Mesendoderm (in vitro differentiated cells): Measurements from ENCODE around the gene CD99.

Experiments used
- DNase-seq: peaks from one replicate; pipeline ENCODE4 v3.0.0; 2013
- H2AK5ac ChIP-seq: 2 replicates; pipeline ENCODE4 v1.6.1; 2013; ENCODE audit warnings: low read length, inconsistent platforms
- H2BK120ac ChIP-seq: 2 replicates; pipeline ENCODE4 v1.6.1; 2013; ENCODE audit warnings: low read depth, mild to moderate bottlenecking, low read length, moderate library complexity, mixed read lengths
- H2BK15ac ChIP-seq: replicated peaks from 2 replicates; pipeline ENCODE4 v1.6.1; 2013; ENCODE audit warnings: low read depth, mild to moderate bottlenecking, moderate library complexity
- H2BK5ac ChIP-seq: 2 replicates; pipeline ENCODE4 v1.6.1; 2013; ENCODE audit warnings: low read length, inconsistent platforms
- H3K18ac ChIP-seq: 2 replicates; pipeline ENCODE4 v1.6.1; 2013; ENCODE audit warnings: mild to moderate bottlenecking, low read length, mixed read lengths
- H3K23ac ChIP-seq: one replicate; pipeline ENCODE4 v1.6.1; 2013; ENCODE audit warnings: low read length
- H3K27ac ChIP-seq: 2 replicates; pipeline ENCODE4 v1.5.1; 2013; ENCODE audit warnings: low read depth, mild to moderate bottlenecking, inconsistent platforms, low read length, moderate library complexity
- H3K27me3 ChIP-seq: 2 replicates; pipeline ENCODE4 v1.6.1; 2013; ENCODE audit warnings: low read length, control low read depth, mild to moderate bottlenecking, inconsistent platforms; ENCODE audit not compliant: insufficient read depth, poor library complexity
- H3K36me3 ChIP-seq: 2 replicates; pipeline ENCODE4 v1.6.1; 2013; ENCODE audit warnings: low read length, inconsistent platforms; ENCODE audit not compliant: control insufficient read depth, insufficient read depth
- H3K4ac ChIP-seq: one replicate; pipeline ENCODE4 v1.6.1; 2013; ENCODE audit warnings: low read depth, mild to moderate bottlenecking, low read length, moderate library complexity
- H3K4me1 ChIP-seq: 2 replicates; pipeline ENCODE4 v1.6.1; 2013; ENCODE audit warnings: low read depth, low read length, inconsistent platforms; ENCODE audit not compliant: control insufficient read depth
- H3K4me2 ChIP-seq: 2 replicates; pipeline ENCODE4 v1.6.1; 2013; ENCODE audit warnings: low read length
- H3K4me3 ChIP-seq: 2 replicates; pipeline ENCODE4 v1.5.1; 2013; ENCODE audit warnings: mild to moderate bottlenecking, low read length
- H3K56ac ChIP-seq: one replicate; pipeline ENCODE4 v1.6.1; 2013; ENCODE audit warnings: low read length
- H3K79me1 ChIP-seq: 2 replicates; pipeline ENCODE4 v1.6.1; 2013; ENCODE audit warnings: low read length, inconsistent platforms
- H3K79me2 ChIP-seq: 2 replicates; pipeline ENCODE4 v1.6.1; 2013; ENCODE audit warnings: mild to moderate bottlenecking, low read length; ENCODE audit not compliant: control insufficient read depth, insufficient read depth
- H3K9ac ChIP-seq: 2 replicates; pipeline ENCODE4 v1.6.1; 2013; ENCODE audit warnings: low read length, inconsistent platforms
- H4K5ac ChIP-seq: one replicate; pipeline ENCODE4 v1.6.1; 2013; ENCODE audit warnings: low read length
- H4K8ac ChIP-seq: one replicate; pipeline ENCODE4 v1.6.1; 2013; ENCODE audit warnings: low read depth, mild to moderate bottlenecking, control low read depth, low read length, moderate library complexity
- WGBS: extraction: QIAGEN DNeasy Blood & Tissue Kit; methylation state at CpG from one replicate; pipeline ENCODE4 v1.1.7; 2013; ENCODE audit warnings: low lambda C conversion rate, missing lambda C conversion rate; ENCODE audit not compliant: insufficient coverage; ENCODE audit errors: extremely low coverage; 5-methylcytosine and 5-hydroxymethylcytosine counted together

CD99 gene

DNA sequence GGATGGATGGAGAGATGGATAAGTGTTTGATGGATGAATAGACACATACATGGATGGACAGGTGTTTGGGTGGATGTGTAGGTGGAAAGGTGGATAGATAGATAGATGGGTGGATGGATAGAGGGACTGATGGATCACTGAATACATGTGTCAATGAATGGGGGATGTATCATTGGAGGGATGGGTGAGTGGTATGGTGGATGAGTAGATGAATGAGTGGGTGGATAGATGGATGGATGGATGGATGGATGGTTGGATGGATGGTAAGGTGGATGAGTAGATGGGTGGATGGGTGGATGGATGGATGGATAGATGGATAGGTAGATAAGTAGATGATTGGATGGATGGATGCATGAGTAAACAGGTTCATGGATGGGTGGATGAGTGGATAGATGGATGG lies 41.1 kb upstream of the CD99 start:
- no peaks in the 10 kb centered on the region for H3K79me1 ChIP-seq
- H3K36me3 ChIP-seq = no peaks in the 10 kb centered on the region
- H4K8ac ChIP-seq = no peak overlapping the region
- H3K4me3 ChIP-seq = no peak overlapping the region
- H2BK5ac ChIP-seq = no peak overlapping the region
- no peak overlapping the region for H3K4ac ChIP-seq
- no peak overlapping the region for H4K5ac ChIP-seq
- no peaks in the 10 kb centered on the region for H3K4me1 ChIP-seq
- no peak overlapping the region for H3K56ac ChIP-seq
- H3K27ac ChIP-seq = no peak overlapping the region
- no peak overlapping the region for H3K23ac ChIP-seq
- H3K18ac ChIP-seq = no peak overlapping the region
- no peak overlapping the region for H2BK15ac ChIP-seq
- H3K4me2 ChIP-seq = no peak overlapping the region
- no peak for DNase-seq
- H3K27me3 ChIP-seq = no peaks in the 10 kb centered on the region
- H3K79me2 ChIP-seq = no peaks in the 10 kb centered on the region
- no peak overlapping the region for H2AK5ac ChIP-seq
- no peak overlapping the region for H2BK120ac ChIP-seq
- no peak overlapping the region for H3K9ac ChIP-seq

DNA sequence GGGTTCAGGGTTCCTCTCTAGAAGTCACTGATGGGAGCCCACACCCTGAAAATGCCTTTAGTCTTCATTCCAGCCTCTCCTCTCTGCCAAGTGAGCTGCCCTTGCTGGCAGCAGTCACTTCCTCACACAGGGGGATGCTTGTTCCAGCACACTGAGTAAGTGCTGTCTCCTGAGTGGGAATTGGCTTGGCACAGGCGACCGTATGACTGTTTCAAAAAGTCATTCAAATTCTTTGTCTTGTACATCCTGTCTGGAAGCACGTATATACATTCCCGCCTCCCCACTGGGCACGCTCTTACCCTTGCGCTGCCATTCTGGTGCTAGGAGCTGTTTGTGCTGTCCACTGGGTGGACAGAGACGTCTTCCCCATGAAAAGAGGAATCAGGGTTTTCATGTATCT lies 40.2 kb upstream of the CD99 start:
- Histone ChIP-seq H2AK5ac (no peak overlapping the region), H4K5ac (no peak overlapping the region), H2BK15ac (no peak overlapping the region), H4K8ac (no peak overlapping the region), H2BK5ac (no peak overlapping the region), H3K23ac (no peak overlapping the region), H3K79me1 (no peaks in the 10 kb centered on the region), H3K4me1 (no peaks in the 10 kb centered on the region), H3K9ac (no peak overlapping the region), H3K18ac (no peak overlapping the region), H3K79me2 (no peaks in the 10 kb centered on the region), H3K27me3 (no peaks in the 10 kb centered on the region), H3K4me2 (no peak overlapping the region), H2BK120ac (no peak overlapping the region), H3K36me3 (no peaks in the 10 kb centered on the region), H3K56ac (no peak overlapping the region), H3K4ac (no peak overlapping the region), H3K4me3 (no peak overlapping the region), H3K27ac (no peak overlapping the region)
- no peak for DNase-seq
- no CpG with 5 or more reads among the region's 7 CpGs for WGBS

DNA sequence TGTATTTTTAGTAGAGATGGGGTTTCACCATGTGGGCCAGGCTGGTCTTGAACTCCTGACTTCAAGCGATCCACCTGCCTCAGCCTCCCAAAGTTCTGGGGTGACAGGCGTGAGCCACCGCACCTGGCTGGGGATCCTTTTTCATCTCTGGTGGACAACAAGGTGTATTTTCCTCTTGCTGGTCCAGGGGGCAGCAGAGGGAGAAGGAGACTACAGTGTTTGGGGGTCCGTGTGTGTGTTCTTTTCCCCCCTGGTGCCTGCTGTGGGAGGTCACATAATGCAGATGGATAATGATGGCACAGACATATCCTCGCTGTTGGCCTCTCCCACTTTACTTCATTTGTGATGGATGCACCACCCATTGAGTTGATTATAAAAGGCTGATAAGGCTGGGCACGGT lies 39.0 kb upstream of the CD99 start:
- H3K4ac ChIP-seq = no peak overlapping the region
- no peak overlapping the region for H2BK120ac ChIP-seq
- H3K23ac ChIP-seq = no peak overlapping the region
- H4K8ac ChIP-seq = no peak overlapping the region
- no peak overlapping the region for H4K5ac ChIP-seq
- H3K79me1 ChIP-seq = no peaks in the 10 kb centered on the region
- no peaks in the 10 kb centered on the region for H3K4me1 ChIP-seq
- H3K4me3 ChIP-seq = no peak overlapping the region
- H3K36me3 ChIP-seq = no peaks in the 10 kb centered on the region
- WGBS = no CpG with 5 or more reads among the region's 6 CpGs
- no peaks in the 10 kb centered on the region for H3K79me2 ChIP-seq
- no peak overlapping the region for H3K9ac ChIP-seq
- peak; percentile 37 for DNase-seq
- H3K18ac ChIP-seq = no peak overlapping the region
- H3K27me3 ChIP-seq = no peaks in the 10 kb centered on the region
- no peak overlapping the region for H3K56ac ChIP-seq
- no peak overlapping the region for H2BK15ac ChIP-seq
- no peak overlapping the region for H2AK5ac ChIP-seq
- H2BK5ac ChIP-seq = no peak overlapping the region
- H3K4me2 ChIP-seq = no peak overlapping the region
- H3K27ac ChIP-seq = no peak overlapping the region

DNA sequence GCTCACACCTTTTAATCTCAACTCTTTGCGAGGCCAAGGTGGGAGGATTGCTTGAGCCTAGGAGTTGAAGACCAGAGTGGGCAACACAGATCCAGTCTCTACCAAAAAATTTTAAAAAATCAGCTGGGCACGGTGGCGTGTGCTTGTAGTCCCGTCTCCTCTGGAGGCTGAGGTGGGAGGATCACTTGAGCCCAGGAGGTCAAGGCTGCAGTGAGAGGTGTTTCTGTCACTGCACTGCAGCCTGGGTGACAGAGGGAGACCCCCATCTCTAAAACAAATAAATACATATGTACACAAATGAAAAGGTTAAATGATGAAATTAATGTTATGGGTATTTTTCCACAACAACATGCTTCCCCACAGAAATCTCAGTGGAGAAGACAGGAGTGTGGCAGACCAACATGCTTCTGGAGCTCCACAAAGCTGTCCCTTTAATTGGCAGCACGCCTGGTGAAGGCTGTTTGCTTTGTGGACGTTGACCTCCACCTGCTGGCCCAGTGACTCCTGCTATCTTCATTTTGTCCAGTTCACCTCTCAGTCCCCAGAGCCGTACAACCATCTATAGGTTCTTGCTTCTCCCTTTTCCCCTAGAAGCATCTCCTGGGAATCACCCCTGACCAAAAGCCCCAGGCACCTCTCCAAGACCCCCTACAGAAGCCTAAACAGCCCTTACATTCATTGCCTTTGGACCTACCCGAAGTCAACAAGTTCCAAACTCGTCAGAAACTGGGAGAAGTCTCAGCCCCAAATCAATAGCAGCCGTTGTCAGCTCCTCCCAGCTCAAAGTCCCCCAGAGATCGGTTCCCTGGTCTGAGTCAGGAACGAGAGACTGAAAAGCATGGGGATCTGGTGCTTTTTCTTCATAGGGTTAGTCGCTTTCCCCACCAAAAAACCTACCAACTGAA lies 36.4 kb upstream of the CD99 start:
- H4K8ac ChIP-seq = no peak overlapping the region
- H3K4me3 ChIP-seq = no peak overlapping the region
- H3K4me2 ChIP-seq = no peak overlapping the region
- no peak overlapping the region for H2AK5ac ChIP-seq
- H3K9ac ChIP-seq = no peak overlapping the region
- H3K23ac ChIP-seq = no peak overlapping the region
- no peak overlapping the region for H4K5ac ChIP-seq
- no CpG with 5 or more reads among the region's 13 CpGs for WGBS
- no peaks in the 10 kb centered on the region for H3K36me3 ChIP-seq
- no peak overlapping the region for H3K56ac ChIP-seq
- H3K4me1 ChIP-seq = no peaks in the 10 kb centered on the region
- no peak overlapping the region for H3K18ac ChIP-seq
- no peaks in the 10 kb centered on the region for H3K79me1 ChIP-seq
- H2BK5ac ChIP-seq = no peak overlapping the region
- no peak overlapping the region for H3K27ac ChIP-seq
- H2BK15ac ChIP-seq = no peak overlapping the region
- no peak overlapping the region for H3K4ac ChIP-seq
- no peak for DNase-seq
- no peak overlapping the region for H2BK120ac ChIP-seq
- no peaks in the 10 kb centered on the region for H3K79me2 ChIP-seq
- H3K27me3 ChIP-seq = no peaks in the 10 kb centered on the region

DNA sequence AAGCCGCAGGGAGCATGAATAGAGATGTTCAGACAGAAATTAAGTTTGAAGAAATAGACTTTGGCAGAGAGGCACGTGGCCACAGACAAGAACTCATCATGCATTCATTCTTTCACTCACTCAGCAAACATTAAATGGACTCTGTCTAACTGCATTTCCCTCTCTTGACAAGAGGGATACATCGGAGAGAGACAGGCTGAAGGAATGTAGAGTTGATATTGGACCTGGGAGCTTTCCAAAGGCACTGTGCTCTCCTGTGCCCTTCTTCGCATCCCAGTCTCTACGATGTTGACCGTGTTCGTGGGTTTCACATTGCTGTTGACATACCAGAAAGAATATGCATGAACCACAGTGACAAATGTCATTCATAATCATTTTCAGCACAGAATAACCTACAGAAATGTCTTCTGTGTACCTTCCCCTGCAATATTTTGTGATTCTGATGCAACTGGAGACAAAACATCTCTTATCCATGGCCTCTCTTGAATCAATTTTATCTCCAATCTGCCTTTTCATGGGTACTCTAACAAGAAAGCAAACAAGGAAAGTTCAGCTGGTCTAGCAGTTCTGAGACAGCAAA lies 34.7 kb upstream of the CD99 start:
- H2AK5ac ChIP-seq = no peak overlapping the region
- H3K36me3 ChIP-seq = no peaks in the 10 kb centered on the region
- no peaks in the 10 kb centered on the region for H3K27me3 ChIP-seq
- H3K4me1 ChIP-seq = no peaks in the 10 kb centered on the region
- H3K18ac ChIP-seq = no peak overlapping the region
- no peak overlapping the region for H3K4ac ChIP-seq
- no peak for DNase-seq
- no peak overlapping the region for H3K4me2 ChIP-seq
- H4K5ac ChIP-seq = no peak overlapping the region
- H3K23ac ChIP-seq = no peak overlapping the region
- H2BK120ac ChIP-seq = no peak overlapping the region
- WGBS = no CpG with 5 or more reads among the region's 7 CpGs
- no peak overlapping the region for H3K4me3 ChIP-seq
- no peaks in the 10 kb centered on the region for H3K79me2 ChIP-seq
- no peak overlapping the region for H3K27ac ChIP-seq
- no peak overlapping the region for H3K9ac ChIP-seq
- H2BK5ac ChIP-seq = no peak overlapping the region
- no peak overlapping the region for H4K8ac ChIP-seq
- no peak overlapping the region for H3K56ac ChIP-seq
- H2BK15ac ChIP-seq = no peak overlapping the region
- no peaks in the 10 kb centered on the region for H3K79me1 ChIP-seq
